OCI-LY7 (cell line): Measurements from ENCODE around the gene ZFAND5.

Experiments
- CTCF ChIP-seq: fragments of 200-600 bp; sonication (generic); conservative IDR thresholded peaks from 2 replicates; pipeline ENCODE4 v1.5.1; 2014; ENCODE audit warnings: mild to moderate bottlenecking, antibody characterized with exemption, low read length, moderate library complexity, mixed read lengths
- EZH2phosphoT487 ChIP-seq: fragments of 200-600 bp; sonication (generic); IDR thresholded peaks from 2 replicates; pipeline ENCODE4 v1.6.1; 2018; ENCODE audit warnings: low read depth, borderline replicate concordance, mild to moderate bottlenecking, mixed run types, antibody characterized with exemption, low read length, moderate library complexity, mixed read lengths

GRCh38 chr9:72362118-72362531 is 2.9 kb downstream of the ZFAND5 start:
- TF ChIP-seq CTCF: no peak
- TF ChIP-seq EZH2phosphoT487: no peak
